Measurements from ENCODE around the gene CCND1. TPM values are rescaled to one million over a fixed set of nuclear protein-coding genes. Genes with fewer than 3 reads are reported as not detected.

CCND1 gene
- total RNA-seq, 1 experiment from 2014 or later, result 868 TPM

- no peak overlapping the region for H3K27ac ChIP-seq (ENCODE audit: low read length)
- H3K4me3 ChIP-seq (ENCODE audit: low read length), result no peak overlapping the region
- no peaks in the 10 kb centered on the region for H3K36me3 ChIP-seq (ENCODE audit: low read depth, low read length)
- H2AFZ ChIP-seq (ENCODE audit: low read length), result no peak overlapping the region
- no TSS peak for BruUV-seq (replicated peaks)
- no peaks in the 10 kb centered on the region for H3K27me3 ChIP-seq (ENCODE audit: low read length)
- intact Hi-C loops (cut with micrococcal nuclease), result no loop called here
- no peaks in the 10 kb centered on the region for H3K79me2 ChIP-seq (ENCODE audit: low read length)
- H3K4me1 ChIP-seq (ENCODE audit: insufficient read depth, low read length), result no peaks in the 10 kb centered on the region
- TF ChIP-seq, protein P1, sequence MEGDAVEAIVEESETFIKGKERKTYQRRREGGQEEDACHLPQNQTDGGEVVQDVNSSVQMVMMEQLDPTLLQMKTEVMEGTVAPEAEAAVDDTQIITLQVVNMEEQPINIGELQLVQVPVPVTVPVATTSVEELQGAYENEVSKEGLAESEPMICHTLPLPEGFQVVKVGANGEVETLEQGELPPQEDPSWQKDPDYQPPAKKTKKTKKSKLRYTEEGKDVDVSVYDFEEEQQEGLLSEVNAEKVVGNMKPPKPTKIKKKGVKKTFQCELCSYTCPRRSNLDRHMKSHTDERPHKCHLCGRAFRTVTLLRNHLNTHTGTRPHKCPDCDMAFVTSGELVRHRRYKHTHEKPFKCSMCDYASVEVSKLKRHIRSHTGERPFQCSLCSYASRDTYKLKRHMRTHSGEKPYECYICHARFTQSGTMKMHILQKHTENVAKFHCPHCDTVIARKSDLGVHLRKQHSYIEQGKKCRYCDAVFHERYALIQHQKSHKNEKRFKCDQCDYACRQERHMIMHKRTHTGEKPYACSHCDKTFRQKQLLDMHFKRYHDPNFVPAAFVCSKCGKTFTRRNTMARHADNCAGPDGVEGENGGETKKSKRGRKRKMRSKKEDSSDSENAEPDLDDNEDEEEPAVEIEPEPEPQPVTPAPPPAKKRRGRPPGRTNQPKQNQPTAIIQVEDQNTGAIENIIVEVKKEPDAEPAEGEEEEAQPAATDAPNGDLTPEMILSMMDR (conservative IDR thresholded peaks at IDR 0.05; ENCODE audit: low read depth, low read length), result no peak
- TF ChIP-seq EZH2phosphoT487 (IDR thresholded peaks at IDR 0.05; ENCODE audit: borderline replicate concordance, low read length), result no peak
- no peak for TF ChIP-seq EZH2 (IDR thresholded peaks at IDR 0.05; ENCODE audit: low read length, unreplicated experiment)
- no peak overlapping the region for H3K4me2 ChIP-seq (ENCODE audit: low read length)
- POLR2A ChIA-PET (ENCODE audit: unreplicated experiment), result no interaction called here
- H3F3A ChIP-seq (ENCODE audit: low read length, unreplicated experiment), result no peaks in the 10 kb centered on the region
- DNase-seq (no peak), ATAC-seq (no peak)
- no peaks in the 10 kb centered on the region for H4K20me1 ChIP-seq (ENCODE audit: low read length)
- H3K9ac ChIP-seq (ENCODE audit: low read length), result no peak overlapping the region
- no peaks in the 10 kb centered on the region for H3K9me3 ChIP-seq (ENCODE audit: low read length)
- CTCF ChIA-PET, result no interaction called here
- no peaks in the 10 kb centered on the region for H3K9me2 ChIP-seq (replicated peaks; ENCODE audit: low read length)
Observed at GRCh38 chr11:69615545-69616278, 25.2 kb upstream of the CCND1 start.

DNA sequence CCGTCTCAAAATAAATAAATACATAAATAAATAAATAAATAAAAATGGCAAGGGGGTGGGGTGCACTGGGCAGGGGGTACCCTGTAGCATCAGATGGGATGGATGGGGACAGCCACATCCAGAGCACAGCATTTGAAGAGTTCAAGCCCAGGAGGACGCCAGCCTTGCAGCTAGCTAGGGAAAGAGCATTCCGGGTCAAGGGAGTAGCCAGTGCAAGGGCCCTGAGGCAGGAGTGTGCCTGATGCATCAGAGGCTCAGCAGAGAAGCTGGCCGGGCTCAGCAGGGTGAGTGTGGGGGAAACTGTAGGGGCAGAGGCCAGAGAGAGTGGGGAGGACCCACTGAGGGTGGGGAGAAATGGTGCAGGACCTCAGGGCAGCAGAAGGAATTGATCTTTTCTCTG lies 23.7 kb upstream of the CCND1 start:
- DNase-seq (no peak), ATAC-seq (no peak)
- no peak overlapping the region for H3K27ac ChIP-seq (ENCODE audit: low read length)
- POLR2A ChIA-PET (ENCODE audit: unreplicated experiment), result no interaction called here
- no peaks in the 10 kb centered on the region for H3K79me2 ChIP-seq (ENCODE audit: low read length)
- no TSS peak for BruUV-seq (replicated peaks)
- no peaks in the 10 kb centered on the region for H3K4me1 ChIP-seq (ENCODE audit: insufficient read depth, low read length)
- H3K9me2 ChIP-seq (replicated peaks; ENCODE audit: low read length), result no peaks in the 10 kb centered on the region
- no peak overlapping the region for H3K4me2 ChIP-seq (ENCODE audit: low read length)
- H4K20me1 ChIP-seq (ENCODE audit: low read length), result no peaks in the 10 kb centered on the region
- no peaks in the 10 kb centered on the region for H3K9me3 ChIP-seq (ENCODE audit: low read length)
- intact Hi-C loops (cut with micrococcal nuclease), result no loop called here
- no peak for TF ChIP-seq EZH2phosphoT487 (IDR thresholded peaks at IDR 0.05; ENCODE audit: borderline replicate concordance, low read length)
- TF ChIP-seq, protein P1 (conservative IDR thresholded peaks at IDR 0.05; ENCODE audit: low read depth, low read length), result no peak
- H3K27me3 ChIP-seq (ENCODE audit: low read length), result no peaks in the 10 kb centered on the region
- no peaks in the 10 kb centered on the region for H3K36me3 ChIP-seq (ENCODE audit: low read depth, low read length)
- H3K4me3 ChIP-seq (ENCODE audit: low read length), result no peak overlapping the region
- H2AFZ ChIP-seq (ENCODE audit: low read length), result no peak overlapping the region
- no peaks in the 10 kb centered on the region for H3F3A ChIP-seq (ENCODE audit: low read length, unreplicated experiment)
- no peak overlapping the region for H3K9ac ChIP-seq (ENCODE audit: low read length)
- CTCF ChIA-PET, result no interaction called here

DNA sequence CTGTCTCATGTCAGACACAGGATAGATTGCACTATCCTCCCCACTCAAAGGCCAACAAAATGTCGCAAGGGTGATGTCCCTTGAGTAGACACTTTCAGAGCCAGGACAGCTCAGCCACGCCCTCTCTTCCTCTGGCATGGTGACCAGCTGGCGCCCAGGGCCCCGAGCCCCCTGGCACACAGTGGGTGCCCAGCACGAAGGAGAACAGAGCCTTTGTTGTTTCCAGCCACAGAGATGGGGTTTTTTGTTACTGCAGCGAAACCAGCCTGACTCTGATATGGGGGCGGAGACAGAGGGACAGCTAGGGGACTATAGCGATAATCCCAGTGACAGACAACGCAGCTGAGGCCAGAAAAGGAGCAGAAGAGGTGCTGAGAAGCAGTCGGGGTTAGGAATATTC lies 23.3 kb upstream of the CCND1 start:
- Histone ChIP-seq H3K4me3 (ENCODE audit: low read length) (no peak overlapping the region), H3K4me1 (ENCODE audit: insufficient read depth, low read length) (no peaks in the 10 kb centered on the region), H3K4me2 (ENCODE audit: low read length) (no peak overlapping the region), H3K9me3 (ENCODE audit: low read length) (no peaks in the 10 kb centered on the region), H2AFZ (ENCODE audit: low read length) (no peak overlapping the region), H3K9me2 (replicated peaks; ENCODE audit: low read length) (no peaks in the 10 kb centered on the region), H3K79me2 (ENCODE audit: low read length) (no peaks in the 10 kb centered on the region), H3K27me3 (ENCODE audit: low read length) (no peaks in the 10 kb centered on the region), H3K27ac (ENCODE audit: low read length) (no peak overlapping the region), H3K9ac (ENCODE audit: low read length) (no peak overlapping the region), H4K20me1 (ENCODE audit: low read length) (no peaks in the 10 kb centered on the region), H3F3A (ENCODE audit: low read length, unreplicated experiment) (no peaks in the 10 kb centered on the region), H3K36me3 (ENCODE audit: low read depth, low read length) (no peaks in the 10 kb centered on the region)
- no TSS peak for BruUV-seq (replicated peaks)
- ATAC-seq (no peak), DNase-seq (no peak)
- intact Hi-C loops (cut with micrococcal nuclease), result no loop called here
- ChIA-PET POLR2A (ENCODE audit: unreplicated experiment) (no interaction called here), CTCF (no interaction called here)
- TF ChIP-seq EZH2phosphoT487 (IDR thresholded peaks at IDR 0.05; ENCODE audit: borderline replicate concordance, low read length) (no peak), EZH2 (IDR thresholded peaks at IDR 0.05; ENCODE audit: low read length, unreplicated experiment) (no peak)
- TF ChIP-seq, protein P1 (conservative IDR thresholded peaks at IDR 0.05; ENCODE audit: low read depth, low read length), result no peak

Measured in PC-3 (cell line).